HFFc6 (cell line): ENCODE measurements around the gene ZWILCH. TPM values are rescaled to one million over a fixed set of nuclear protein-coding genes. Genes with fewer than 3 reads are reported as not detected.

ENCODE experiments used
- DNase-seq: peaks from one replicate; pipeline ENCODE4 v3.0.0-alpha.2; 2018
- H3K27ac Mint-ChIP-seq: 2 replicates; pipeline ENCODE4 v1.8.0; 2020; ENCODE audit warnings: mild to moderate bottlenecking, mixed read lengths
- H3K27me3 Mint-ChIP-seq: 2 replicates; pipeline ENCODE4 v1.8.0; 2021; ENCODE audit warnings: mild to moderate bottlenecking, moderate library complexity, mixed read lengths; ENCODE audit not compliant: insufficient read depth
- H3K36me3 Mint-ChIP-seq: 2 replicates; pipeline ENCODE4 v1.8.0; 2021; ENCODE audit warnings: low read depth, mixed read lengths
- H3K4me1 Mint-ChIP-seq: 2 replicates; pipeline ENCODE4 v1.8.0; 2020; ENCODE audit warnings: low read depth, mixed read lengths
- H3K4me3 Mint-ChIP-seq: 2 replicates; pipeline ENCODE4 v1.8.0; 2020; ENCODE audit warnings: mild to moderate bottlenecking, moderate library complexity, mixed read lengths
- H3K9me3 Mint-ChIP-seq: 2 replicates; pipeline ENCODE4 v1.8.0; 2020; ENCODE audit warnings: mild to moderate bottlenecking, mixed read lengths
- CTCF ChIP-seq: fragments of 200-600 bp; sonication (generic); IDR thresholded peaks from 2 replicates; pipeline ENCODE4 v1.5.0; 2021; ENCODE audit warnings: antibody characterized with exemption, mild to moderate bottlenecking
- total RNA-seq, 6 experiments: library from RNA; stranded (reverse); fragmentation: NEBNext Ultra II Directional; extraction: Animal tissue kit (Norgen Biotek cat#: 25700); gene quantifications; 2 replicates in 1 of 6; 3 replicates in 5 of 6; pipeline ENCODE4 v1.2.3, GENCODE V29; 2021

ZWILCH gene
- total RNA-seq, 6 experiments from 2014 or later = 18.5 to 30.0 (median 25.9) TPM

- no peak for DNase-seq
- Mint-ChIP-seq H3K9me3 (peaks cover 4% of the 10 kb centered on the region), H3K36me3 (peaks cover 32% of the 10 kb centered on the region), H3K4me1 (peaks cover 46% of the 10 kb centered on the region), H3K4me3 (peak overlapping the region; percentile 96), H3K27ac (peak overlapping the region; percentile 97), H3K27me3 (peaks cover 7% of the 10 kb centered on the region)
- no peak for TF ChIP-seq CTCF
These were observed 692 bp downstream of the ZWILCH start for GRCh38 chr15:66505818-66506217.

- peaks cover 4% of the 10 kb centered on the region for H3K9me3 Mint-ChIP-seq
- peaks cover 30% of the 10 kb centered on the region for H3K4me1 Mint-ChIP-seq
- DNase-seq = no peak
- no peak for TF ChIP-seq CTCF
- peaks cover 4% of the 10 kb centered on the region for H3K27me3 Mint-ChIP-seq
- H3K27ac Mint-ChIP-seq = no peak overlapping the region
- H3K4me3 Mint-ChIP-seq = no peak overlapping the region
- H3K36me3 Mint-ChIP-seq = peaks cover 14% of the 10 kb centered on the region
These were observed 3.3 kb downstream of the ZWILCH start for GRCh38 chr15:66508293-66508883.

- Mint-ChIP-seq H3K4me1 (peaks cover 24% of the 10 kb centered on the region), H3K27me3 (peaks cover 2% of the 10 kb centered on the region; the same call in 1 of the 2 replicates), H3K27ac (no peak overlapping the region), H3K36me3 (peaks cover 19% of the 10 kb centered on the region), H3K9me3 (no peaks in the 10 kb centered on the region), H3K4me3 (no peak overlapping the region)
- TF ChIP-seq CTCF = no peak
- DNase-seq = no peak
These were observed 9.5 kb downstream of the ZWILCH start for GRCh38 chr15:66514586-66514985.

GRCh38 chr15:66515901-66516322, 10.8 kb downstream of the ZWILCH start:
- peak overlapping the region; percentile 36 for H3K27ac Mint-ChIP-seq
- no peak for TF ChIP-seq CTCF
- H3K36me3 Mint-ChIP-seq = peaks cover 19% of the 10 kb centered on the region
- DNase-seq = no peak
- peaks cover 24% of the 10 kb centered on the region for H3K4me1 Mint-ChIP-seq
- no peaks in the 10 kb centered on the region for H3K9me3 Mint-ChIP-seq
- no peak overlapping the region for H3K4me3 Mint-ChIP-seq
- H3K27me3 Mint-ChIP-seq = peaks cover 2% of the 10 kb centered on the region; the same call in 1 of the 2 replicates

GRCh38 chr15:66523926-66524325, 18.8 kb downstream of the ZWILCH start:
- no peak for TF ChIP-seq CTCF
- H3K27ac Mint-ChIP-seq = no peak overlapping the region
- H3K4me1 Mint-ChIP-seq = 0 out of 2 replicates have a peak, but pooled peaks cover 5% of the 10 kb centered on the region
- no peak overlapping the region for H3K4me3 Mint-ChIP-seq
- no peaks in the 10 kb centered on the region for H3K9me3 Mint-ChIP-seq
- no peaks in the 10 kb centered on the region; the same call in 1 of the 2 replicates for H3K27me3 Mint-ChIP-seq
- peaks cover 22% of the 10 kb centered on the region for H3K36me3 Mint-ChIP-seq
- DNase-seq = no peak
